NK-92 treated with Interleukin-12 subunit alpha and Interleukin-12 subunit beta, amount 100 ng/mL, for 24 hours (cell line): Measurements from ENCODE around the gene TGM2.

Experiments
- DNase-seq: peaks from one replicate; lab custom pipeline; 2025; lab: John Stamatoyannopoulos, UW

TGM2 gene

GRCh38 chr20:38165089-38165965 is at the start of gene TGM2:
Gene TGM2 (minus strand): TSS chr20:38165270. CDS start chr20:38165198, 72 bp downstream.
- DNase-seq, result no peak

- DNase-seq, result no peak
These were observed 49.5 kb upstream of the TGM2 start for GRCh38 chr20:38214256-38215193.

GRCh38 chr20:38213607-38213940 is 48.5 kb upstream of the TGM2 start:
- no peak for DNase-seq

GRCh38 chr20:38212806-38213606 is 47.9 kb upstream of the TGM2 start:
- no peak for DNase-seq

GRCh38 chr20:38211200-38212097 is 46.4 kb upstream of the TGM2 start:
- DNase-seq, result no peak

GRCh38 chr20:38210741-38211140 is 45.7 kb upstream of the TGM2 start:
- DNase-seq, result no peak

GRCh38 chr20:38209736-38210405 is 44.8 kb upstream of the TGM2 start:
- no peak for DNase-seq

GRCh38 chr20:38209054-38209675 is 44.1 kb upstream of the TGM2 start:
- DNase-seq, result no peak

- DNase-seq, result no peak
These were observed 43.5 kb upstream of the TGM2 start for GRCh38 chr20:38208523-38208922.

- DNase-seq, result no peak
These were observed 43.0 kb upstream of the TGM2 start for GRCh38 chr20:38208088-38208487.

GRCh38 chr20:38207621-38208020 is 42.6 kb upstream of the TGM2 start:
- DNase-seq, result no peak

GRCh38 chr20:38205001-38205400 is 39.9 kb upstream of the TGM2 start:
- no peak for DNase-seq

- DNase-seq, result no peak
These were observed 38.9 kb upstream of the TGM2 start for GRCh38 chr20:38203981-38204357.

- no peak for DNase-seq
These were observed 38.4 kb upstream of the TGM2 start for GRCh38 chr20:38203337-38203980.

GRCh38 chr20:38202982-38203293 is 37.9 kb upstream of the TGM2 start:
- no peak for DNase-seq

- no peak for DNase-seq
These were observed 37.3 kb upstream of the TGM2 start for GRCh38 chr20:38202153-38202981.

GRCh38 chr20:38201356-38201755 is 36.3 kb upstream of the TGM2 start:
- DNase-seq, result no peak

- DNase-seq, result no peak
These were observed 35.6 kb upstream of the TGM2 start for GRCh38 chr20:38200646-38201045.
